ENCODE measurements around the gene HID1.

DNA sequence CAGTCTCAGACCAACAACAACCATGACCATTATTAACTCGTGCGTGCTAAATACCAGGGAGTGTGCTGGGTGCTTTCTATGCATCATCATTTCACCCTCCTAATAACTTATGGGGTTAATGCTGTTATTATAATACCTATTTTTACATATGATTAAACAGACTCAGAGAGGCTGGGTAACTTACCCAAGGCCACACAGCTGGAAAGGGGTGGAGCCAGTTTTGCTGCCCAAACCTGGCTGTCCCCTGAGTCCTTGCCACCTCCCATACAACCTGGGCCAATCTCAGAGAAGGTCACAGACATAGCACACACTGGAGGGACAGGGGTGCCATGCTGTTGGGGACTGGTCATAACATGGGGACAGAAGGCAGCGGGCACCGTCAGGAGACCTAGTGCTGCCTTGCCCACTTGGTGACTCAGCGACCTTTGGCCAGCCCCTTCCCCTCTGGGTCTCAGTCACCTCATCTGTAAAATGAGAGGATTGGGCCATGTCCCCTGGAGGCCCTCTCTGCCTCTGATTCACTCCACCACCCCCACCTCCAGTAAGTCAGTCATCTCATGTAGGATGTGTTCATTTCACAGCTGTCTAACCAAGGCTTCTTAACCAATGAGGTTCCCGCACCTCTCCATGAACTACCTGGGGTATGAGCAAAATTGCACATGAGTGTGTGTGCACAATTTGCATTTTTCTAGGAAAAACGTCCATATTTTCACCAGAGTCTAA, 67.7 kb downstream of the HID1 start:
- TF ChIP-seq SMC3 (IDR thresholded peaks at IDR 0.05) = no peak
- TF ChIP-seq, protein P1, sequence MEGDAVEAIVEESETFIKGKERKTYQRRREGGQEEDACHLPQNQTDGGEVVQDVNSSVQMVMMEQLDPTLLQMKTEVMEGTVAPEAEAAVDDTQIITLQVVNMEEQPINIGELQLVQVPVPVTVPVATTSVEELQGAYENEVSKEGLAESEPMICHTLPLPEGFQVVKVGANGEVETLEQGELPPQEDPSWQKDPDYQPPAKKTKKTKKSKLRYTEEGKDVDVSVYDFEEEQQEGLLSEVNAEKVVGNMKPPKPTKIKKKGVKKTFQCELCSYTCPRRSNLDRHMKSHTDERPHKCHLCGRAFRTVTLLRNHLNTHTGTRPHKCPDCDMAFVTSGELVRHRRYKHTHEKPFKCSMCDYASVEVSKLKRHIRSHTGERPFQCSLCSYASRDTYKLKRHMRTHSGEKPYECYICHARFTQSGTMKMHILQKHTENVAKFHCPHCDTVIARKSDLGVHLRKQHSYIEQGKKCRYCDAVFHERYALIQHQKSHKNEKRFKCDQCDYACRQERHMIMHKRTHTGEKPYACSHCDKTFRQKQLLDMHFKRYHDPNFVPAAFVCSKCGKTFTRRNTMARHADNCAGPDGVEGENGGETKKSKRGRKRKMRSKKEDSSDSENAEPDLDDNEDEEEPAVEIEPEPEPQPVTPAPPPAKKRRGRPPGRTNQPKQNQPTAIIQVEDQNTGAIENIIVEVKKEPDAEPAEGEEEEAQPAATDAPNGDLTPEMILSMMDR (IDR thresholded peaks at IDR 0.05) = no peak
- TF ChIP-seq, protein P2, sequence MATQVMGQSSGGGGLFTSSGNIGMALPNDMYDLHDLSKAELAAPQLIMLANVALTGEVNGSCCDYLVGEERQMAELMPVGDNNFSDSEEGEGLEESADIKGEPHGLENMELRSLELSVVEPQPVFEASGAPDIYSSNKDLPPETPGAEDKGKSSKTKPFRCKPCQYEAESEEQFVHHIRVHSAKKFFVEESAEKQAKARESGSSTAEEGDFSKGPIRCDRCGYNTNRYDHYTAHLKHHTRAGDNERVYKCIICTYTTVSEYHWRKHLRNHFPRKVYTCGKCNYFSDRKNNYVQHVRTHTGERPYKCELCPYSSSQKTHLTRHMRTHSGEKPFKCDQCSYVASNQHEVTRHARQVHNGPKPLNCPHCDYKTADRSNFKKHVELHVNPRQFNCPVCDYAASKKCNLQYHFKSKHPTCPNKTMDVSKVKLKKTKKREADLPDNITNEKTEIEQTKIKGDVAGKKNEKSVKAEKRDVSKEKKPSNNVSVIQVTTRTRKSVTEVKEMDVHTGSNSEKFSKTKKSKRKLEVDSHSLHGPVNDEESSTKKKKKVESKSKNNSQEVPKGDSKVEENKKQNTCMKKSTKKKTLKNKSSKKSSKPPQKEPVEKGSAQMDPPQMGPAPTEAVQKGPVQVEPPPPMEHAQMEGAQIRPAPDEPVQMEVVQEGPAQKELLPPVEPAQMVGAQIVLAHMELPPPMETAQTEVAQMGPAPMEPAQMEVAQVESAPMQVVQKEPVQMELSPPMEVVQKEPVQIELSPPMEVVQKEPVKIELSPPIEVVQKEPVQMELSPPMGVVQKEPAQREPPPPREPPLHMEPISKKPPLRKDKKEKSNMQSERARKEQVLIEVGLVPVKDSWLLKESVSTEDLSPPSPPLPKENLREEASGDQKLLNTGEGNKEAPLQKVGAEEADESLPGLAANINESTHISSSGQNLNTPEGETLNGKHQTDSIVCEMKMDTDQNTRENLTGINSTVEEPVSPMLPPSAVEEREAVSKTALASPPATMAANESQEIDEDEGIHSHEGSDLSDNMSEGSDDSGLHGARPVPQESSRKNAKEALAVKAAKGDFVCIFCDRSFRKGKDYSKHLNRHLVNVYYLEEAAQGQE (IDR thresholded peaks at IDR 0.05) = no peak
- no peak for TF ChIP-seq EP300 (IDR thresholded peaks at IDR 0.05)
- TF ChIP-seq POLR2A (IDR thresholded peaks at IDR 0.05; ENCODE audit: low read length) = no peak
- TF ChIP-seq, protein P3, sequence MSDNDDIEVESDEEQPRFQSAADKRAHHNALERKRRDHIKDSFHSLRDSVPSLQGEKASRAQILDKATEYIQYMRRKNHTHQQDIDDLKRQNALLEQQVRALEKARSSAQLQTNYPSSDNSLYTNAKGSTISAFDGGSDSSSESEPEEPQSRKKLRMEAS (IDR thresholded peaks at IDR 0.05) = no peak
- TF ChIP-seq, protein P4, sequence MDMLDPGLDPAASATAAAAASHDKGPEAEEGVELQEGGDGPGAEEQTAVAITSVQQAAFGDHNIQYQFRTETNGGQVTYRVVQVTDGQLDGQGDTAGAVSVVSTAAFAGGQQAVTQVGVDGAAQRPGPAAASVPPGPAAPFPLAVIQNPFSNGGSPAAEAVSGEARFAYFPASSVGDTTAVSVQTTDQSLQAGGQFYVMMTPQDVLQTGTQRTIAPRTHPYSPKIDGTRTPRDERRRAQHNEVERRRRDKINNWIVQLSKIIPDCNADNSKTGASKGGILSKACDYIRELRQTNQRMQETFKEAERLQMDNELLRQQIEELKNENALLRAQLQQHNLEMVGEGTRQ (IDR thresholded peaks at IDR 0.05) = no peak
- no peak for TF ChIP-seq ZC3H11A (IDR thresholded peaks at IDR 0.05)
- no peak for TF ChIP-seq ZSCAN20 (CRISPR knock-in tag; IDR thresholded peaks at IDR 0.05)
- TF ChIP-seq RNF2 (IDR thresholded peaks at IDR 0.05; ENCODE audit: borderline replicate concordance, low read depth) = no peak
- TF ChIP-seq, protein P5, sequence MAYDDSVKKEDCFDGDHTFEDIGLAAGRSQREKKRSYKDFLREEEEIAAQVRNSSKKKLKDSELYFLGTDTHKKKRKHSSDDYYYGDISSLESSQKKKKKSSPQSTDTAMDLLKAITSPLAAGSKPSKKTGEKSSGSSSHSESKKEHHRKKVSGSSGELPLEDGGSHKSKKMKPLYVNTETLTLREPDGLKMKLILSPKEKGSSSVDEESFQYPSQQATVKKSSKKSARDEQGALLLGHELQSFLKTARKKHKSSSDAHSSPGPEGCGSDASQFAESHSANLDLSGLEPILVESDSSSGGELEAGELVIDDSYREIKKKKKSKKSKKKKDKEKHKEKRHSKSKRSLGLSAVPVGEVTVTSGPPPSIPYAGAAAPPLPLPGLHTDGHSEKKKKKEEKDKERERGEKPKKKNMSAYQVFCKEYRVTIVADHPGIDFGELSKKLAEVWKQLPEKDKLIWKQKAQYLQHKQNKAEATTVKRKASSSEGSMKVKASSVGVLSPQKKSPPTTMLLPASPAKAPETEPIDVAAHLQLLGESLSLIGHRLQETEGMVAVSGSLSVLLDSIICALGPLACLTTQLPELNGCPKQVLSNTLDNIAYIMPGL (CRISPR knock-in tag; IDR thresholded peaks at IDR 0.05; ENCODE audit: borderline replicate concordance) = no peak
- no peak for TF ChIP-seq CEBPB (IDR thresholded peaks at IDR 0.05)

Data from A549 (cell line).